Measurements from ENCODE around the gene NRXN3.

Gene NRXN3

GRCh38 chr14:78345131-78345744 lies 175.1 kb downstream of the NRXN3 start:
- TF ChIP-seq, protein P1, sequence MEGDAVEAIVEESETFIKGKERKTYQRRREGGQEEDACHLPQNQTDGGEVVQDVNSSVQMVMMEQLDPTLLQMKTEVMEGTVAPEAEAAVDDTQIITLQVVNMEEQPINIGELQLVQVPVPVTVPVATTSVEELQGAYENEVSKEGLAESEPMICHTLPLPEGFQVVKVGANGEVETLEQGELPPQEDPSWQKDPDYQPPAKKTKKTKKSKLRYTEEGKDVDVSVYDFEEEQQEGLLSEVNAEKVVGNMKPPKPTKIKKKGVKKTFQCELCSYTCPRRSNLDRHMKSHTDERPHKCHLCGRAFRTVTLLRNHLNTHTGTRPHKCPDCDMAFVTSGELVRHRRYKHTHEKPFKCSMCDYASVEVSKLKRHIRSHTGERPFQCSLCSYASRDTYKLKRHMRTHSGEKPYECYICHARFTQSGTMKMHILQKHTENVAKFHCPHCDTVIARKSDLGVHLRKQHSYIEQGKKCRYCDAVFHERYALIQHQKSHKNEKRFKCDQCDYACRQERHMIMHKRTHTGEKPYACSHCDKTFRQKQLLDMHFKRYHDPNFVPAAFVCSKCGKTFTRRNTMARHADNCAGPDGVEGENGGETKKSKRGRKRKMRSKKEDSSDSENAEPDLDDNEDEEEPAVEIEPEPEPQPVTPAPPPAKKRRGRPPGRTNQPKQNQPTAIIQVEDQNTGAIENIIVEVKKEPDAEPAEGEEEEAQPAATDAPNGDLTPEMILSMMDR (IDR thresholded peaks at IDR 0.05; ENCODE audit: extremely low read depth, missing control alignments): no peak
- DNase-seq (ENCODE audit: low spot score): no peak

DNA sequence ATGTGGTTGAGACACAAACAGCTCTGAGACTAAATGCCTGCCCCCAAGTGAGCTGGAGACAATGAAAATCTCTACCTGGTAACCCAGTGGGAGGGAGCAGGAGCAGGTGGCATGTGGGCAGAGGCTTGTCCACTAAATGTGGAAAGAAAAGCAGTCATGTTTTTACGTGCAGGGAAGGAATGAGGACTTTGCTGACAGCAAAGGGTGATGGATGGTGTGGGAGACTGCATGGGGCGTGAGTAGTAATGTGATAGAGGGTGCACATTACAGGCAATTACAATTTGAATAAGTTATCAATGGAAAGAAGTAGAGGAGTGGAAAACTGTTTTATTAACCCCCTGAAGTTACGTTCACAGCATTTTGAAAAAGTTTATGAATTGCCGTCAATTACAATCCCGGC lies 176.6 kb downstream of the NRXN3 start:
- TF ChIP-seq, protein P1 (IDR thresholded peaks at IDR 0.05; ENCODE audit: extremely low read depth, missing control alignments): no peak
- no peak for DNase-seq (ENCODE audit: low spot score)

DNA sequence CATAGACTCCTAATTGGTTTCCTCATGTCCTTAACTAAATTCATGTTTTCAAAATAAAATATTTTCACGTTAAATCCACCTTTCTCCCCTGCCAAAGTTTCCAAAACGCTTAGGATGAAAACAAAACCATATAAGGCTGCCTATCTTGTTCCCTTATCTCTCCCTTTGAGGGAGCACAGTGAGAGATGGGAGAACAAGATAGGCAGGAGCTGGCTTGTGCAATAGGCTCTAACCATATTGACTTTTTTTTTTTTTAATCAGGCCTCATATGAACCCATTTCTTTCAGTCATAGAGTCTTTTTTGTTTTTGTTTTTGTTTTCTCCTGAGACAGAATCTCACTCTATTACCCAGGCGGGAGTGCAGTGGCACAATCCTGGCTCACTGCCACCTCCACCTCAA lies 184.9 kb downstream of the NRXN3 start:
- TF ChIP-seq, protein P1 (IDR thresholded peaks at IDR 0.05; ENCODE audit: extremely low read depth, missing control alignments): no peak
- DNase-seq (ENCODE audit: low spot score): no peak

GRCh38 chr14:78356391-78356790 lies 186.2 kb downstream of the NRXN3 start:
- TF ChIP-seq, protein P1 (IDR thresholded peaks at IDR 0.05; ENCODE audit: extremely low read depth, missing control alignments): no peak
- DNase-seq (ENCODE audit: low spot score): no peak

GRCh38 chr14:78358591-78358990 lies 188.4 kb downstream of the NRXN3 start:
- TF ChIP-seq, protein P1 (IDR thresholded peaks at IDR 0.05; ENCODE audit: extremely low read depth, missing control alignments): no peak
- DNase-seq (ENCODE audit: low spot score): no peak

GRCh38 chr14:78359581-78359980 lies 189.4 kb downstream of the NRXN3 start:
- DNase-seq (ENCODE audit: low spot score): no peak
- TF ChIP-seq, protein P1 (IDR thresholded peaks at IDR 0.05; ENCODE audit: extremely low read depth, missing control alignments): no peak

DNA sequence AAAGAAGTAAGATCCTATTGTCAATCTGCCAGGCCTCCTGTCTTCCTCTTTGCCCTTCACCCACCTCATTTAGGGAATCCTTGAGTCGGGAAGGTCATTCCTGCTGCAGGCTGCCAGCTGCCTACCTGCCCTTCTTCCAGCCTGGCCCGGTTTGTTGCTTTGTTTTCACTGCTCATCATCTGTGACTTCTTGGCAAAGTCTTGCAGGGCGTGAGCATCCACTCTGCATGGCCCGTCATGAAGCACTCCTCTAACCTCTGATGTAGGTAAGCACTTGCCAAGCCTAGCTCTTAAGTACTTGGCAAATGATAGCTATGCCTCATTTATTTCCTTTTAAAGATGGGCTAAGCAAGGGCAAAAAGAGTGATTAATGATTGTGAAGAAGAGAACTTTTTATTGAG lies 192.8 kb downstream of the NRXN3 start:
- DNase-seq (ENCODE audit: low spot score): no peak
- TF ChIP-seq, protein P1 (IDR thresholded peaks at IDR 0.05; ENCODE audit: extremely low read depth, missing control alignments): no peak

Measured in GM20000 (cell line).